ENCODE data around the gene ADARB2.

Gene ADARB2

GRCh38 chr10:1737222-1738061, at the start of gene ADARB2:
ADARB2 (minus strand) TSS chr10:1737525.
- in situ Hi-C loops (cut with MboI; ENCODE audit: low pct_unique_long_range_greater_than_20kb, low sequenced_read_pairs, unreplicated experiment) = no loop called here
- DNase-seq (ENCODE audit: low spot score) = peak; percentile 81
- TF ChIP-seq CTCF (IDR thresholded peaks at IDR 0.05; ENCODE audit: extremely low read depth, insufficient read depth, missing control alignments) = no peak

- no peak for TF ChIP-seq CTCF (IDR thresholded peaks at IDR 0.05; ENCODE audit: extremely low read depth, insufficient read depth, missing control alignments)
- in situ Hi-C loops (cut with MboI; ENCODE audit: low pct_unique_long_range_greater_than_20kb, low sequenced_read_pairs, unreplicated experiment) = no loop called here
- DNase-seq (ENCODE audit: low spot score) = no peak
These were observed 48.5 kb upstream of the ADARB2 start for GRCh38 chr10:1785835-1786234.

GRCh38 chr10:1782841-1783240, 45.5 kb upstream of the ADARB2 start:
- TF ChIP-seq CTCF (IDR thresholded peaks at IDR 0.05; ENCODE audit: extremely low read depth, insufficient read depth, missing control alignments) = no peak
- no peak for DNase-seq (ENCODE audit: low spot score)
- in situ Hi-C loops (cut with MboI; ENCODE audit: low pct_unique_long_range_greater_than_20kb, low sequenced_read_pairs, unreplicated experiment) = no loop called here

GRCh38 chr10:1779796-1780195, 42.5 kb upstream of the ADARB2 start:
- in situ Hi-C loops (cut with MboI; ENCODE audit: low pct_unique_long_range_greater_than_20kb, low sequenced_read_pairs, unreplicated experiment) = no loop called here
- no peak for DNase-seq (ENCODE audit: low spot score)
- no peak for TF ChIP-seq CTCF (IDR thresholded peaks at IDR 0.05; ENCODE audit: extremely low read depth, insufficient read depth, missing control alignments)

- DNase-seq (ENCODE audit: low spot score) = no peak
- no peak for TF ChIP-seq CTCF (IDR thresholded peaks at IDR 0.05; ENCODE audit: extremely low read depth, insufficient read depth, missing control alignments)
- in situ Hi-C loops (cut with MboI; ENCODE audit: low pct_unique_long_range_greater_than_20kb, low sequenced_read_pairs, unreplicated experiment) = no loop called here
These were observed 41.1 kb upstream of the ADARB2 start for GRCh38 chr10:1778375-1778969.

GRCh38 chr10:1776127-1776662, 38.9 kb upstream of the ADARB2 start:
- no peak for TF ChIP-seq CTCF (IDR thresholded peaks at IDR 0.05; ENCODE audit: extremely low read depth, insufficient read depth, missing control alignments)

More at GRCh38 chr10:1776127-1776662, 38.9 kb upstream of the ADARB2 start:
- DNase-seq (ENCODE audit: low spot score) = no peak
- in situ Hi-C loops (cut with MboI; ENCODE audit: low pct_unique_long_range_greater_than_20kb, low sequenced_read_pairs, unreplicated experiment) = no loop called here
